ENCODE results near the gene DMD.

Gene DMD

DNA sequence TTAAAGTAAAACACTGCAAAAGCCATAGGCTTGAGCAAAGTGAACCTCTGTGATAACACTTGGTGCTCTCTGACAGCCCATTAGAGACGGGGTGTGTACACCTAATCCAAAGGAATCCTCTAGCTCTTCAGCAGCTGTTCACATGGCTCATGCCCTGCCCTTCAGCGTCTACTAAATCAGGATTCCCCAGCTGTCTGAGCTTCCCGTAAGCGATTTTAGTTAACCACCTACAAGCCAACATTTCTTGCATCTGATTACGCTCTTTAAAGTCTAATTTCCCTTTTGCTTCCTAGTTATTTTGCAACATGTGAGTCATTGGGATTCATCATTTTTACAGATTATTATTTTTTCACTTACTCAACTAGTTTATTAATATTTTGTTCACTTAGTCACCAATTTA, 6.5 kb downstream of the DMD start:
- no peak overlapping the region for H3K4me3 ChIP-seq (ENCODE audit: low read depth, low read length)
- no peak for DNase-seq (ENCODE audit: low read depth)
- TF ChIP-seq, protein P1, sequence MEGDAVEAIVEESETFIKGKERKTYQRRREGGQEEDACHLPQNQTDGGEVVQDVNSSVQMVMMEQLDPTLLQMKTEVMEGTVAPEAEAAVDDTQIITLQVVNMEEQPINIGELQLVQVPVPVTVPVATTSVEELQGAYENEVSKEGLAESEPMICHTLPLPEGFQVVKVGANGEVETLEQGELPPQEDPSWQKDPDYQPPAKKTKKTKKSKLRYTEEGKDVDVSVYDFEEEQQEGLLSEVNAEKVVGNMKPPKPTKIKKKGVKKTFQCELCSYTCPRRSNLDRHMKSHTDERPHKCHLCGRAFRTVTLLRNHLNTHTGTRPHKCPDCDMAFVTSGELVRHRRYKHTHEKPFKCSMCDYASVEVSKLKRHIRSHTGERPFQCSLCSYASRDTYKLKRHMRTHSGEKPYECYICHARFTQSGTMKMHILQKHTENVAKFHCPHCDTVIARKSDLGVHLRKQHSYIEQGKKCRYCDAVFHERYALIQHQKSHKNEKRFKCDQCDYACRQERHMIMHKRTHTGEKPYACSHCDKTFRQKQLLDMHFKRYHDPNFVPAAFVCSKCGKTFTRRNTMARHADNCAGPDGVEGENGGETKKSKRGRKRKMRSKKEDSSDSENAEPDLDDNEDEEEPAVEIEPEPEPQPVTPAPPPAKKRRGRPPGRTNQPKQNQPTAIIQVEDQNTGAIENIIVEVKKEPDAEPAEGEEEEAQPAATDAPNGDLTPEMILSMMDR (IDR thresholded peaks at IDR 0.05; ENCODE audit: control insufficient read depth, extremely low read depth, insufficient read depth): no peak

DNA sequence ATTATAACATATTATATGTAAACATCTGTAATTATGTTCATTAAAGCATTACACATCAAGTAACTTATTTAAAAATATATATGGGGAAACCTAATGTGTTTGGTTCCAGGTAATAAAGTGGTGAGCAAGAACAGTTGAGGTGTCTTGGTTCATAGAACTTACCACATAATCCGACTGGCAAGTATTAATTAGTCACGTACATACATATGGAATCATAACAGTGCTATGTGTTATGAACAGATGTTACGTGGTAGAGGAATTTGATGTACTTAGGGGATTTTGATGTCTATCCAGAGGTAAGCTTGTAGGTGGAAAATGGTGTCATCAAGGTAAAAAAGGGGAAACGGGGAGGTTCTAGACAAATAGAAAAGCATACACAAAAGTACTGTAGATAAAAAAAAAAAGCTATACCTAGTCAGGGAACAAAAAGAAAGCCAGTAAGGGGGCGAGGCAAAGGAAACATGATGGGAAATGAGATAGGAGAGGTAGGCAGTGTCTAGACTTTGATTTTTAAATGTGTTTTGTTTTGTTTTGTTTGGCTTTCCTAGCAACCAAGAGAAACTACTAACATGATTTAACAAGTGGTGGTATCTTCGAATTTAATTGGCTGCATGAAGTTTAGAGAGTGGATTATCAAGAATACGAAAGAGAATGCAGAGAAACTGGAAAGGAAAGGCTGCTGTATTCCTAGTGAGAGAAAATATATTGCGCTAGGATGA, 12.6 kb downstream of the DMD start:
- DNase-seq (ENCODE audit: low read depth): no peak
- H3K4me3 ChIP-seq (ENCODE audit: low read depth, low read length): no peak overlapping the region
- TF ChIP-seq, protein P1 (IDR thresholded peaks at IDR 0.05; ENCODE audit: control insufficient read depth, extremely low read depth, insufficient read depth): no peak

DNA sequence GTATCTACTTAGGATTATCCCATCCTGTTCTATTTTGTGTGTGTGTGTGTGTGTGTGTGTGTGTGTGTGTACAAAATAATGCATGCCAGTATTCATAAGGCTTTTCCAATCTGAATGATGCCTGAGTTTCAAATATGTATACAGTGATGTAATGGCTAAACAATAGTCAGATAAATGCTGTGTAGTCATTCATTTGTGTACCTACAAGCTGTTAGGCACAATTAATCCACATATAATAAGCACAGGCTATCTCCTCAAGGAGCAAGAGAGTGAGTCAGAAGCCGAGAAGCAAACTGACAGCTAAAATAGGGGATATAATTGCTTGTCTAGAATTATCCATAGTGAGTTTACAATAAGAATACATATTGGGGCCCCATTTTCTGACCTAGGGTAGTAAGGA, 15.7 kb downstream of the DMD start:
- no peak for DNase-seq (ENCODE audit: low read depth)
- TF ChIP-seq, protein P1 (IDR thresholded peaks at IDR 0.05; ENCODE audit: control insufficient read depth, extremely low read depth, insufficient read depth): no peak

DNA sequence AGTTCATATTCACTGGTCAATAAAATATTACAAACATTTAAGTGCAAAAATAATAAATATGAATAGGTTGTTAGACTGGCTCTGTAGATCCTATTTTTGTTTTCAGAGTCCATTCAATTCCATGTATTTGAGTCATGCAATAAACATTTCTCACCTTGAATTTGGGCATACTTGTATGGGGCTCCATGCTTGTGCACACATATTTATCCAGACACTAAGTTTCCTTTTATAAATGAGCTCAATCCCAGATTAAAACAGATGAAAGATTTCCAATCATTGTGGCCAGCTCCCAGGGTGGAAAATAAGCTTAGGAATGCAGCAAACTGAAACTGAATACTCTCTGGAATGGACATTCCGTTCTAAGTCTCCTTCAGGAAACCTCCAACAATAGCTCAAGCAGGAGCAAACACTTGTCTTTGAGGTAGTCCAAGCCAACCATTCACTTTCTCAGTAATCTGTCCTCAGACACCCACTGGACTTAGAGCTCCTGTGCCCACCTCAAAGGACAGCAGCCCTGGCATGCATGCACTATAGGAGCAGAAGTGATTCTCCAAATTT, 16.4 kb downstream of the DMD start:
- TF ChIP-seq, protein P1 (IDR thresholded peaks at IDR 0.05; ENCODE audit: control insufficient read depth, extremely low read depth, insufficient read depth): no peak
- H3K4me3 ChIP-seq (ENCODE audit: low read depth, low read length): no peak overlapping the region
- no peak for DNase-seq (ENCODE audit: low read depth)

More for the DNA sequence above, 15.7 kb downstream of the DMD start:
- no peak overlapping the region for H3K4me3 ChIP-seq (ENCODE audit: low read depth, low read length)

DNA sequence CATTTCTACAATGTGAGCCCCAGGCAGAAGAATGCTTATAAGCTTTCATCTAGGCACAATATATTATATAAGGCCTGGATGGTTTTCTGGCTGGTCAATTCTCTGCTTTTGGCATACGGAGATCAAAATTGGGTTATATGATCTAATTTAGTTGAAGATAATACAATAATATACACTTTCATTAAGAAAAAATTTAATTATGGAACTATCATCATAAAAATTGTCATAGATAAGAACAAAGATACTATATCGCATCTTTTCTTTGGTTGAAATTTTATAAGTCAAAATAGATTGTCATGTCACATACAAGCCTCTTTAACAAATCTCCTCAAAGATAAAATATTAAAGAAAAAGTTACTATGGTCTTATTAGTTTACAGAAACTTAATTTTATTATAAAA, 17.1 kb downstream of the DMD start:
- DNase-seq (ENCODE audit: low read depth): no peak
- TF ChIP-seq, protein P1 (IDR thresholded peaks at IDR 0.05; ENCODE audit: control insufficient read depth, extremely low read depth, insufficient read depth): no peak
- H3K4me3 ChIP-seq (ENCODE audit: low read depth, low read length): no peak overlapping the region

DNA sequence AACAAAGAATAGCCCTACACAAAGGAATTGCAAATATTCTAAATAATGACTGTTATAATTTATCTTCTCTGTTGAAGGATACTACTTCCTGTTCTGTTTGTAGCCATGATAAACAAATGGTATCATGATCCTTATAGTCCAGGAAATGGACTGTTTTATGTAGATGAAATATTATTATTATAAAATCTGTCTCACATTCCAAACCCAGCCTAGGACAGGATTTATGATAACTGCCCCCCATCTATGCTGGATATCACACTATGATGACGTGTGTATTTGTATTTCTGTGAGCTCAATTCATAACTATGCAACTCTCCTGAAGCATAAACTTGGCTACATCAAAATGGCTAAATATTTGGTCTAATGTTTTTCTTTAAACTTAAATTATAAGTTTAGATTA, 21.3 kb downstream of the DMD start:
- DNase-seq (ENCODE audit: low read depth): no peak
- TF ChIP-seq, protein P1 (IDR thresholded peaks at IDR 0.05; ENCODE audit: control insufficient read depth, extremely low read depth, insufficient read depth): no peak
- H3K4me3 ChIP-seq (ENCODE audit: low read depth, low read length): no peak overlapping the region

DNA sequence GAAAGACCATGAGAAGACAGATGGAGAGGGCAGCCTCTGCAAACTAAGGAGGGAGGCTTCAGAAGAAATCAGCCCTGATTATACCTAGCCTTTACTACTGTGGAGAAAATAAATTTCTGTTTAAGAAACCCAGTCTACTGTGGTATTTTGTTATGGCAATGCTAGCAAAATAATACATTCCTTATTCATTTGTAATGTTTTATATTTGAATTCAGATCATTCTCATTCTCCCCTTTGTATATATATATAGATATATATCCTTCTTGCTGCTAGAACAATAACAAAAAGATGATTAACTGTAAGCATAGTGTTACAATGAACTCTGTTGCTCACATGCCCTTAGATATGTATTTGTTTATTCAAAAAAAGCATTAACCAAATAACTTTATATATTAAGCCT, 22.5 kb downstream of the DMD start:
- TF ChIP-seq, protein P1 (IDR thresholded peaks at IDR 0.05; ENCODE audit: control insufficient read depth, extremely low read depth, insufficient read depth): no peak
- no peak overlapping the region for H3K4me3 ChIP-seq (ENCODE audit: low read depth, low read length)
- no peak for DNase-seq (ENCODE audit: low read depth)
